OCI-M2 (cell line): ENCODE data around the gene EXOSC5.

ENCODE experiments used
- DNase-seq: peaks from one replicate; lab custom pipeline; 2025; ENCODE audit not compliant: unreplicated experiment; lab: John Stamatoyannopoulos, UW

EXOSC5 gene

DNA sequence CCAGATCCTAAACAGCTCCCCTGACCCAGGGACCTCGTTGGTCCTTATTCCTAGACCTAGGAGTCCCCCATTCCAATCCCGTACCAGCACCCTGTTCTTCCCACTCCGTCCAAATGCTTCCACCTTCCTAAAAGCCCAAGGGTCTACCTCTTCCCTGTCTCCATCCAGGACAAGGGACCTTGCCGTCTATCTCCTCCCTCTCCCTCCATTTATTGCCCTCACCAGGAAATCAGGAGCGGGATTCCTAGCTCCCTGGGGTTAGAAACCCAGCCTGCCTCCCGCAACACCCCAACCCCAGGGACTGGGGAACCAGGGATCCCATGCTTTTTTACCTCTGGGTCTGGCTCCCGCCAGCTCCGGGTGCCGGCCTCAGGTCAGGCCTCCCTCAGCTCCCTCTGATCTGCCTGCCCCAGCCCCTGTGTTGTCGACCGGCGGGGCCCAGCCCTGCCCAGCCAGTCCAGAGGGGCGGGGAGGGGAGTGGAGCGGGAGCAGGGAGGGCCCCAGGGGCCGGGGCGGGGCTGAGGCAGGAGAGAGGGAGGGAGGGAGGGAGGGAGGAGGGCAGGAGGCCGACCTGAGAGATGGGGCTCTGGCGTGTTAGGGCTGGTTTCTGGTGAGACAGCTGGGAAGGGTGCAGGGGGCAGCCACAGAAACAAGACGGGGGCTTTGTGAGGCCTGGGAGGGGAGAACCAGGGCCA is 29.9 kb upstream of the EXOSC5 start, which contains the start of gene B3GNT8:
Gene B3GNT8, minus strand, starts transcription at position 423 of the 695 bp plus-strand sequence. CDS start 596 bp downstream, outside the sequence.
- no peak for DNase-seq

DNA sequence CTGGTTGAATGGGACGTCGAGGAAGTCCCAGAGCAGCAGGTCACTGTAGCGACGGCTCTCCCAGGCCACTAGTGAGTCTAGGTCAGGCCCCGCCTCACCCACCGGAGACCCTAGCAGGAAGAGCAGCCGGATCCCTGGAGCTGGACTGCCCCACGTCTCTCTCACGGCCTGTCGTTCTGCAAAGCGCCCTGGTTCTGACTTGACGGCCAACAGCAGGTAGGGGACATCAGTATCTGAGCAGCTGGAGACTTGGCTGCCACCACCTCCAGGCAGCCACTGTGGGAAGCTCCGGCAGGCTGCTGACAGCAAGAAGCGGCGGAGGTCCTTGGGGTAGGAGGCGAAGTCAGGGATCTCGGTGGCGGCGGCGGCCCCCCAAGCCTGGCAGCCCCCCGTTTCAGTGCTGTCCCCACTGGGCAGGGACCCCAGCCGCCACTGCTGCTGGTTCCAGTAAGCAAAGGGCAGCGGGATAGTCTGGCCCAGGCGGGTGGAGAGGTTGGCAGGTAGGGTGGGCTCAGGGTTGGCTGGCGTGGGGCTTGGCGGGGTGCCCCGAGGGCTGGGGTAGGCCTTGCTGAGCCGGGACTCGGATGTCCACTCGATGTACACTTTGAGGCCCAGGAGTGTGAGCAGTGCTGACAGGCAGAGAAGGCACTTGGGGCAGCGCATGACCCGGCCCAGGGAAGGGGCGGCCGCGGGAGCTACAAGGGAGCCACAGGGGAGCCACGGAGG is 29.1 kb upstream of the EXOSC5 start:
- no peak for DNase-seq

DNA sequence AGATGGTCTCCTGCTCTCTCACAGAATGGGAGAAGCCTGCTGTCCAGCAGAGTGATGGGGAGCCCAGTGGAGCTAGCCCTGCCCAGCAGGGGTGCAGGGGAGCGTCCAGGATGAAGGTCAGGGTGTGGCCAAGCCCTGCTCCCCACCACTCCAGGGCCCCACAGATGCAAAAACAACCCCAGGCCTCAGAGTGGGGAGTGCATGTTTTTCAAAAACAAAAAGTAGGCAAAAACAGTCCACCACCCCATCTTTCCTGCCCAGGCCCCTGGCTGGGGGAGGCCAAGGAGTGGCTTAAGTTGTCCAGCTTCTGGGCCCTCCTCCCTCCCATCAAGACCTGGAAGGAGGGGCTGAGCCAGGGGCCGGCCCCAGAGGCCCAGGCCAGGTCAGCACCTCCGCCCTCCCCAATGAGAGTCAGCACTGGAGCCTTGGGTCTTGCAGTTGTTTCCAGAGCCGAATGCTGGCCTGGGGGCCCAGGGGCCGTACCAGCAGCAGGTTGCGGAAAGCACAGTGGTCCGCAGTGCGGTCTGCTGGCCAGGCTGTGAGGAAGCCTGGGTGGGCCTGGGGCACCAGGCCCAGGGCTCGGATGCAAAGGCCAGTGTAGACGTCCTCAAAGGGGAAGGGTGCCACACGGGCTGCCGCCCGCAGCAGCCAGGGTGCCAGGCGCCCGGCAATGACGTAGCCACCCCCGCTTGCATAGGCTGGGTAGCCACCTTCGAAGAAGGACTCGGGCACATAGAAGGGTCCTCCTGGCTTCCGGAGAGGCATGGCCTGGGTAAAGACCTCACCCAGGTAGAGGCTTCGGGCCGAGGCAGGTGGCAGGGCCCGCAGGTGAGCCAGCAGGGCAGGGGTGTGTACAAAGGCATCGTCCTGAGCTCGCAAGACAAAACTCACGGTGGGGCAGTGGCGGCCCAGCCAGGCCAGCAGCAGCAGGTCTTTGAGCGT is 28.3 kb upstream of the EXOSC5 start:
- no peak for DNase-seq

DNA sequence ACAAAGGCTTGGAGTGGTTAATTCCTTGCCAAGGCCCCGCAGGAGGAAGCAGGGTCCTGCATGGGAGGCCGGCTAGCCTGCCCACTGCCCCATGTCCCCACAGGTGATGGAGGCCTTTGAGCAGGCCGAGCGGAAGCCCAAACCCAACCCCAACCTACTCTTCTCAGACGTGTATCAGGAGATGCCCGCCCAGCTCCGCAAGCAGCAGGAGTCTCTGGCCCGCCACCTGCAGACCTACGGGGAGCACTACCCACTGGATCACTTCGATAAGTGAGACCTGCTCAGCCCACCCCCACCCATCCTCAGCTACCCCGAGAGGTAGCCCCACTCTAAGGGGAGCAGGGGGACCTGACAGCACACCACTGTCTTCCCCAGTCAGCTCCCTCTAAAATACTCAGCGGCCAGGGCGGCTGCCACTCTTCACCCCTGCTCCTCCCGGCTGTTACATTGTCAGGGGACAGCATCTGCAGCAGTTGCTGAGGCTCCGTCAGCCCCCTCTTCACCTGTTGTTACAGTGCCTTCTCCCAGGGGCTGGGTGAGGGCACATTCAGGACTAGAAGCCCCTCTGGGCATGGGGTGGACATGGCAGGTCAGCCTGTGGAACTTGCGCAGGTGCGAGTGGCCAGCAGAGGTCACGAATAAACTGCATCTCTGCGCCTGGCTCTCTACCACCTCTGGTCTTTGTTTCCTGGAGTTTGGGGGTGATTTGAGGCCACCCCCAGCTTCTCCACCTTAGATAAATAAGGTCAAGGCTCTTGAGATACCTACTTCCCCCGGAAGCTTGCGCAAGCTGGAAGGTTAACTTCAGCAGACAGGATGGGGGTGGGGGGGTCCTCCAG is 27.4 kb upstream of the EXOSC5 start:
- no peak for DNase-seq

DNA sequence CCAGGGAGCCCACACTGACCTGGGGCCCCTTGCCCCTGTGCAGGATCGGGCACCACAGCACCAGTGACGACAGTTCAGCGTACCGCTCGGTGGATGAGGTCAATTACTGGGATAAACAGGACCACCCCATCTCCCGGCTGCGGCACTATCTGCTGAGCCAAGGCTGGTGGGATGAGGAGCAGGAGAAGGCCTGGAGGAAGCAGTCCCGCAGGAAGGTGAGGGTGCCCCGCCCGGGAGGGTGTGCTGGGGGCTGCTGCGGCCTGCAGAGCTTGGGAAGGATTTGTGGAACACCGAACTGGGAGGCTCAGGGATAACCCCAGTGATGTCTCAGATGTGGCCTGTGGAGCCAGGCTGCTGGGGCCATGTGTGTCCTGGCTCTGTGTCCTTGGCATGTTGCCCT is 25.8 kb upstream of the EXOSC5 start:
- DNase-seq: no peak

DNA sequence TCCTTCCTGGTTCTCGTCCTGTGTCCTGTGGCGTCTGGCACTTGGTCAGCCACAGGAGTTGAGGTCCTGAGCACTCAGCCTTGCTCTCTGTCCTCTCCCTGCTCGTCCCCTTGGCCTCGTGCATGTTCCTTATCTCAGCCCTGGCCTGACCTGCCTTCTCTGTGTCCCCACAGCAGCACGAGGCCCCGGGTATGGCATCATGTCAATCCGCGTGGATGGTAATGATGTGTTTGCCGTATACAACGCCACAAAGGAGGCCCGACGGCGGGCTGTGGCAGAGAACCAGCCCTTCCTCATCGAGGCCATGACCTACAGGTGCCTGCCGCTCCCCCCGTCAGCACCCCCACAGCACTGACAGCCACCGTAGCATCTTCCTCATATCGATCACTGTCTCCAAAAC is 25.3 kb upstream of the EXOSC5 start:
- no peak for DNase-seq

DNA sequence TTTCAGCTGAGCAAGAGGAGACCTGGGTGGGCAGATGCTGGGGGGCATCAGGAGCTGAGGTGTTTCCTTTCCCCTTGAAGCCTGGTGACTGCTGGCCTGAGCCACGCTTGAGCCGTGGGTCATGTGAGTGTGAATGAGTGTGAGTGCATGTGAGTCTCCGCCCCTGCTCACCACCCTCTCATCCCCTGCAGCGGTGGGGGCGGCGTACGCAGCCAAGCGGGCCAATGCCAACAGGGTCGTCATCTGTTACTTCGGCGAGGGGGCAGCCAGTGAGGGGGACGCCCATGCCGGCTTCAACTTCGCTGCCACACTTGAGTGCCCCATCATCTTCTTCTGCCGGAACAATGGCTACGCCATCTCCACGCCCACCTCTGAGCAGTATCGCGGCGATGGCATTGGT is 24.8 kb upstream of the EXOSC5 start:
- no peak for DNase-seq

DNA sequence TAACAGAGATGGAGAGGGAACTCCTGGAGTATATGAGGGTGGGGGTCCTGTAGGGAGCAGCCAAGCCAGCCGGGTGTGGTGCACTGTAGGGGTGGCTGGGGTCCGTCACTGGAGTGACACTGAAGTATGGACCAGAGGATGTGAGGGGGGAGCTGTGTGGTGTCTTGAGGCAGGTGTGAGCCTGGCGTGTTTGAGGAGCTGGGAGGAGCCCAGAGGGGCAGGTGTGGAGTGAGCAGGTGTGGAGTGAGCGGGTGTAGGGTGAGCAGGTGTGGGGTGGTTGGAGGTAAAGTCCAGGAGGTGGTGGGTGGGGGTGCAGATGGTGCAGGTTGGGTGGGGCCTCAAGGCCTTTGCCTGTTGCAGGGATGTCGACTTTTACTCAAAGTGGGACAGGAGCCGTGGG is 24.2 kb upstream of the EXOSC5 start:
- no peak for DNase-seq

DNA sequence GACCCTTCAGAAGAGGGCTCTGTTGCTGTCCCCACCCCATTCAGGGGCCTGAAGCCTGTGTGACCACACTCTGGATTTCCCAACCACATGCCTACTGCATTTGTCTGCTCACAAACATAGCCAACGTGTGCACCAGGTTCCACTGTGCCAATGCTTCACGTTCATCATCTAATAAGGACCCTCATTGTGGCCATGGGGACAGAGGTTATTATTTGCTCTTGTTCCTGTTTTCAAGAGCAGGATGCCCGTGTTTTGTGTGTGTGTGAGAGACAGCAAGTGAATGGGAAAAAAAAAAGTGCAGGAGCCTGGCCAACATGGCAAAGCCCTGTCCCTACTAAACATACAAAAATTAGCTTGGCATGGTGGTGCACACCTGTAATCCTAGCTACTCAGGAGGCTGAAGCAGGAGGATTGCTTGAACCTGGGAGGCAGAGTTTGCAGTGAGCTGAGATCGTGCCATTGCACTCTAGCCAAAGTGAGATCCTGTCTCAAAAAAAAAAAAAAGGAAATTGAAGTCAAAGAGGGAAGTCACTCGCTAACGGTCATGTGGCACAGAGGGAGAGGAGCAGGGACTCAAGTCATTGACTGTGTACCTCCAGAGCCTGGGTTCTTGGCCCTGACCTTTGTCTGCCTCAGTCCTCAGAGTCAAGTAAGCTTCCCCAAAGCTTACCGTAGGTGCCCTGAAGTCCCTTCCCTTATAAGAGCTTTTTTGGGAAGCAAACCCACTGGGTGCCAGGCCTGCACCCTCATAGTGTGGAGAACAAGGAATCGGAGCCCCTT is 23.1 kb upstream of the EXOSC5 start:
- DNase-seq: no peak

DNA sequence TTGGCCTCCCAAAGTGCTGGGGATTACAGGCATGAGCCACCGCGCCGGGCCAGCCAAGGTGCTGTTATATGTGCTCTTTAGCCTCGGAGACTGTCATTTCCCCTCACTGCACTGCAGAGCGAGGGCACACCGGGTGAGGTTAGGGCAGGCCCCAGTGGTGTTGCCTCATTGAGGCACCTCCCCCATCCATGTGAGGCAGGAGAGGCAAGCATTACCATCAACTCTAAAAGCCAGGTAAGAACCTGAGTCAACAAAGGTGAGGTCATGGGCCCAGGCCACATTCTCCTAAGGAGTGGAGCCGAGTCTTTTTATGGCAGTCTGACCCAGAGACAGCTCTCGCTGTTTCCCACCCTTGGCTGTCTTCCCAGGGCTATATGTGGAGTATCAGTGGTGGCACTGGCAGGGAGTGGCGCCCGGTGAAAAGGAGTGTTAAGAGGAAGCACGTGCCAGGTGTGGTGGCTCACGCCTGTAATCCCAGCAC is 19.1 kb upstream of the EXOSC5 start:
- DNase-seq: no peak

DNA sequence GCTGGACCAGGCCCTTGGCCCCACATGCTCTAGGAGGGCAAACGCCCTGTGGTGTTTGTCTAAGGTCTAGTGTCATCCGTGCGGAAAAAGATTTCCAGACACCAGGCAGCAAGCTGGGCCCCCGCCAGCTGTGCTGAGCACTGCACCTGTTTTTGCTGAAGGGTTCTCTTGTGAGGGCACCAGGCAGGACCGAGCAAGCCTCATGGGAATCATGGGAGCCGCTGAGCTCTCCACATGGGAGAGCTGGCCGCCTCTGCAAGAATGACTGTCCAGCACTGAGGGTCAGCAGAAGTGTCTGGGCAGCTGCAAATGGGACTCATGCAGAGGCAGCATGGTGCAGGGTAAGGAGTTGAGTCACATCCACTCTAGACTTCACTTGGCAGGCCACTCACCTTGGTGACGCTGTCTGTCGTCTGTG is 18.0 kb upstream of the EXOSC5 start:
- no peak for DNase-seq

DNA sequence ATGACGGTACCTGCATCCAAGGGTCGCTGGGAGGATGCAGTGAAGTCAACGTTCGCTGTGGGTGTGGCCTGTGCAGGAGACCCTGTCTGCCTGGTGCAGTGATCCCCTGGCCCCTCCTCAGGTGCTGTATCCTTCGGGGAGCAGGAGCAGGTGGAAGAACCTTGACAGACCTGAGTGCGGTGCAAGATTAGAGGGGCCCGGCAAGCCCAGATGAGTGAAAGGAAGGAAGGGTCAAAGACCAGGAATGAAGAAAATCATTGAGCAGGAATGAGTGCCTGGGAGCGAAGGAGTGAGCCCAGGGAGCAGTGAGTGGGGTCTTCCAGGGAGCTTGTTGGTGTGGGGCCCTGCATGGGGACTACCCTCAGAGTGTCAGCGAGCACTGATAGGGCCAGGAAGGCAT is 17.3 kb upstream of the EXOSC5 start:
- no peak for DNase-seq

DNA sequence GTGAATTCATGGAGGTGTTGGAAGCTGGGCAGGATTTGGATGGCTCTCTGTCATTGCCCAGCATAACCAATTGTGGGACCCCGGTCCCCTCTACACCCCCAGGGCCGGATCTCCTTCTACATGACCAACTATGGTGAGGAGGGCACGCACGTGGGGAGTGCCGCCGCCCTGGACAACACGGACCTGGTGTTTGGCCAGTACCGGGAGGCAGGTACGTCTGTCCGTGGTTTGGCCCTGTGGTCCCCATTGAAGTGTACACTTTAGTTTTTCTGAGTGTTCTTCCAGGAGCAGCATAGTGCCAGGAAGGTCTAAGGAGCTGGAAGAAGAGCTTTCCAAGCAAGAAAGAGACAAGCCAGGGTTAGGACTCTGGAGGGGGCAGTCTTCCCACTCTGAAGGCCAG is 16.8 kb upstream of the EXOSC5 start:
- no peak for DNase-seq

DNA sequence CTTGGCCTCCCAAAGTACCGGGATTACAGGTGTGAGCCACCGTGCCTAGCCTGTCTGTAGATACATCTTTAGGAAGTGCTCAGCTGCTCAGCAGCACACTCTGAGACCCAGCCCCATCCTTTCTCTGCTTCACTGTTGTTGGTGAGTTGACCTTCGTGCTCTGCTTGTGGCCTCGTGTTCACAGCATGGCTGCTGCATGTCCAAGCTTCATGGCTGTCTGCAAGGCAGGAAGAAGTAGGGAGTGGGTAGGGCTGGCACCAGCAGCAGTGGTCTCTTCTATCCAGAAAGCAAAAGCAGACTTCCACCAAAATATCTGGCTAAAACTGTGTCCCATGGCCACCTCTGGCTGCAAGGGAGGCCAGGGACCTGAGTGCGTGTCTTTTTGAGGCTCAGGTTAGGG is 15.8 kb upstream of the EXOSC5 start:
- DNase-seq: no peak

DNA sequence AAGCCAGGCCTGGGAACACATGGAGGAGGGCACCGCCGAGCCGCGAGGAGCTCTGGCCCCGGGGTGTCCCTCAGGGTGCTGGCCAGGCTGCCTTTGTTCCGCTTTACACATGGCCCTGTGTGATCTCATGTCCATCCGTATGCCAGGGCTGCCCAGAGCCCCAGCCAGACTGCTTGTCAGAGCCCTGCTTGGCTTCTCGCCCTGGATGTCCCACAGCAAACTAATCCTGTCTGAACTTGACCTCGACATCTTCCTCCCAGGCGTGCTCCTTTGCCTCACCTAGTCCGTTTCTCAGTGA is 14.8 kb upstream of the EXOSC5 start:
- DNase-seq: no peak

DNA sequence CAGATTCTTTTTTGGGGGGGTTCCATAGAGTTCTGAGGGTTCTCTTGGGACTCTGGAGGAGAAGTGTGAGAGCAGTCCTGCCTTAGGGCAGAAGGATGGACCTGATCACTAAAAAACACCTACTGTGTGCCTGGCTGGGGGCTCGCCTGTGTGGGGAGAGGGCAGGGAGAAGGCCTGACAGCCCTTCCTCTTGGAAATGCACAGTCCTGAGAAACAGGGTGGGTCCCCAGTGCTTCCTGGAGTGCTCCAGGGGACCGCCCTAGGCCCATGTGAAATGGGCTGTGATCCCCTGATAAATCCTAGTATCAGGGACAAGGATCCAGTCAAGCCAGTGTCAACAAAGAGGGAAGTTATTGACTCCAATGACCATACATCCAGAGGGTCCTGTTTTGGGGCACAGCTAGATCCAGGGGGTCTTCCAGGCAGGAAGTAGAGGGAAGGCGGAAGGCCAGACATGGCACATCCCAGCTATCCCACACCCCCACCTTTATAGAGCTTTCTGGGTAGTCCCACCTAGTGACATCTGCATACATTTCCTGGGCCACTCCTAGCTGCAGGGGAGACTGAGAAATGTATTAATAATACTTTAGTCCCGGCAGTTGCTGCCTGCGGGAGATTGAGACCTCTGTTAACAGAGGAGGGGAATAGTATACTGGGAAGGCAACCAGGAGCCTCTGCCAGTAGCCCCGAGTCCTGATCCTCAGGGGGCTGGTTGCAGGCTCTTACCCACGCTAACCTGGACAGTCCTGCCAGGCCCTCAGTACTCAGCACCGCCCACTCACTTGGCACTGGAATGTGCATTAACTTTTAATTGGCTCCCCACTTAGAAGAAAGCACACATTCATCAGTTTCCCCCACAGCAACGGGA is 14.2 kb upstream of the EXOSC5 start:
- no peak for DNase-seq

DNA sequence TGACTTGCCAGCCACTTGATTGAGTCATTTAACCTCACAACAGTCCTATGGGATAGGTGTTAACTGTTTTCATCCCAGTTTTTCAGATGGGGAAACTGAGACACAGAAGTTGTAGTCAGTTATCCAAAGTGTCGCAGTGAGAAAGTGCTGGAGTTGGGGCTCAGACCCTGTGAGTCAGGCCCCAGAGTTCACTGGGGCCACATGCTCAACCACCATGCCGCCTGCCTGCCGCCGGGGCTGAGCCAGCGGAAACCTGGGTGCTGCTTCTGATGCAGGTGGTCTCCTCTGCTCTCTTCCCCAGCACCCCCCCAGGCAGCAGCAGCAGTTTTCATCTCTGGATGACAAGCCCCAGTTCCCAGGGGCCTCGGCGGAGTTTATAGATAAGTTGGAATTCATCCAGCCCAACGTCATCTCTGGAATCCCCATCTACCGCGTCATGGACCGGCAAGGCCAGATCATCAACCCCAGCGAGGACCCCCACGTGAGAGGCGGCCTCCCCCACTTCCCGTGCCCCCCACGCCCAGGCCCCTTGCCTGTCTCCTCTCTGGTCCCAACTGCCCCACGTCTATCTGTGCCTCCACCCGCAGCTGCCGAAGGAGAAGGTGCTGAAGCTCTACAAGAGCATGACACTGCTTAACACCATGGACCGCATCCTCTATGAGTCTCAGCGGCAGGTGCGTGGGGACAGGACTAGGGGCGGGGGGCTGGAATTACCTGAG is 13.3 kb upstream of the EXOSC5 start:
- no peak for DNase-seq

DNA sequence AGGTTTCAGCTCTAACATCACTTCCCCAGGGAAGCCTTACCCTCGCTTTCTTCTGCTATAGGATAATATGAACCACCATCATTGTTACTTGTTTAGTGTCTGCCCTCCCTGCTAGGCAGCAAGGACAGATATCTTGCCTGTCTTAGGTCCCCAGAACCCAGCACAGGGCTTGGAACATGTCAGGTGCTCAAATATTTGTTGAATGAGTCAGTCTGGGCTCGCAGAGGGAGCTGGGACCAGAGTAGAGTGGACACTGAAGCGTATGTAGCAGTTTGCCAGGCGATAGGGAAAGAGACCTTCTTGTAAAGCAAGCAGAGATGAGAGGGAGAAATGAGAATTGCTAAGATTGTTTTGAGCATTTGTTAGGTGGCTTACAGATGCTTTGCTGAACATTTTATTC is 12.1 kb upstream of the EXOSC5 start:
- no peak for DNase-seq
